Tibial nerve (tissue), 4 donors: ENCODE data around the gene RNASE12. TPM values are rescaled to one million over a fixed set of nuclear protein-coding genes. Genes with fewer than 3 reads are reported as not detected.

ENCODE experiments used
- DNase-seq, 2 donors: peaks; one replicate each; pipeline ENCODE4 v3.0.0-alpha.2; 2019; ENCODE audit warnings: low spot score in 2 of 2
- H3K27ac ChIP-seq, 4 donors: fragments of 200-600 bp; sonication (generic) in 3 of 4; one replicate each; pipeline ENCODE4 v1.5.1; 2017 to 2019; ENCODE audit warnings: mild to moderate bottlenecking in 1 of 4
- H3K27me3 ChIP-seq, 2 donors: fragments of 200-600 bp; sonication (generic) in 1 of 2; one replicate each; pipeline versions ENCODE4 v1.5.1 to v1.6.0; 2017 to 2019
- H3K36me3 ChIP-seq, 3 donors: fragments of 200-600 bp; sonication (generic); one replicate each; pipeline ENCODE4 v1.5.1; 2018 to 2019
- H3K4me1 ChIP-seq, 4 donors: fragments of 200-600 bp; sonication (generic) in 3 of 4; one replicate each; pipeline ENCODE4 v1.5.1; 2017 to 2019
- H3K4me3 ChIP-seq, 4 donors: fragments of 200-600 bp; sonication (generic) in 3 of 4; one replicate each; pipeline ENCODE4 v1.5.1; 2017 to 2019; ENCODE audit warnings: mild to moderate bottlenecking in 1 of 4, moderate library complexity in 1 of 4
- H3K9me3 ChIP-seq, 4 donors: fragments of 200-600 bp; sonication (generic) in 3 of 4; one replicate each; pipeline ENCODE4 v1.5.1; 2017 to 2019
- EP300 ChIP-seq, 2 donors: sonication (generic); formaldehyde crosslinking; IDR thresholded peaks; one replicate each; pipeline ENCODE4 v1.6.1; 2017; ENCODE audit warnings: antibody characterized with exemption in 2 of 2, mild to moderate bottlenecking in 1 of 2
- POLR2A ChIP-seq, 2 donors: fragments of 450-650 bp; IDR thresholded peaks; one replicate each; pipeline ENCODE4 v1.6.1; 2017; ENCODE audit warnings: antibody characterized with exemption in 2 of 2, mild to moderate bottlenecking in 2 of 2, moderate library complexity in 2 of 2
- WGBS, 2 donors: methylation state at CpG; one replicate each; pipeline ENCODE4 v1.1.5; 2018; 5-methylcytosine and 5-hydroxymethylcytosine counted together
- total RNA-seq, 4 donors: library from RNA; depleted of rRNA; stranded (reverse); fragments of >200 nt; gene quantifications; one replicate each; pipeline ENCODE4 v1.1.0, GENCODE V29; 2016
- TF ChIP-seq, protein P1 (sequence below), 5 experiments: fragments of 200-600 bp in 3 of 5; fragments of 450-650 bp in 2 of 5; sonication (generic) in 3 of 5; IDR thresholded peaks; one replicate each; pipeline ENCODE4 v1.5.1; 2016 to 2019; ENCODE audit warnings: antibody characterized with exemption in 5 of 5, mild to moderate bottlenecking in 3 of 5, moderate library complexity in 2 of 5

RNASE12 gene
- total RNA-seq, 4 donors from 2014 or later, result not detected

DNA sequence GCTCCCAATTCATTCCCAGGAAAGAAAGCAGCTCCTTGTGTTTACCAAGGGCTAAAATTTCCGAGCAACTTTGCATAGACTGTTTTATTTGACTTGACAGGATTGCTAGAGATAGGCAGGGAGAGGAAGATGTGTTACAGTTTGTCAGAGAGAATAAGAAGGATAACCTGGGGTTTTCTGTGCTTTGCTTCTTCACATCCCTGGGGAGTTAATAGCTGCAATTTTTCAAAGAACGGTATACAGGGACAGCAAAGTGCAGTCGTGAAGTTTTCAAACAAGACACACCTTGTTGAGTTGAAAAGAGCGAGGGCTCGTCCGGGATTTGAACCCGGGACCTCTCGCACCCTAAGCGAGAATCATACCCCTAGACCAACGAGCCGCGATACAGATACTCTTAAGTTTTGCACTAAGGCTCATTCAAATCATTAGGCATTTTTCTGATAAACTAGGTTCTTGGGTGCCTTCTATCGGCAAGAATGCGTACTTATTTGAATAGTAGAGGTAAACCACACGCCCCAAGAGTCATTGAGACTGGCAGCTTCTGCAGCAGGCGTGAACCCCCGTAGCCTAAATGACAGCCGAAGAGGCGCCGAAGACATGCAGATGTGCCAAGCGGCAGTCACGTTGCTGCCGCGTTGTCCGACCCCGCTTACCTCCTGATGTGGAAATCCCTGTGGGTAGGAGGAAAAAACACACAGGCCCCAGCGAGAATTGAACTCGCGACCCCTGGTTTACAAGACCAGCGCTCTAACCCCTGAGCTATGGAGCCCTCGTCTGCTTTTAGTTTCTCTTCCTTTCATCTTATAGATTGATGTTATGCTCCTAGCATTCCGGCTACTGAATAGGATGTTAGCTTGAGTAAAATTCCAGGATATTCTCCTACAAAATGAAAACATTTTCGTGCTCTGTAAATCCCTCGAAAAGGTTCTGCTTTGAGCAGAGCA, 22.2 kb upstream of the RNASE12 start:
- Histone ChIP-seq H3K36me3 (no peaks in the 10 kb centered on the region), H3K4me3 (peak overlapping the region; percentile 29 to 58 (median 52)), H3K9me3 (no peaks in the 10 kb centered on the region), H3K27ac (peak overlapping the region; percentile 53 to 89 (median 66)), H3K4me1 (peaks cover 0 to 48% (median 6%) of the 10 kb centered on the region in 4 donors), H3K27me3 (no peaks in the 10 kb centered on the region)
- peak; percentile 30 to 67 for TF ChIP-seq EP300 (IDR thresholded peaks at IDR 0.05)
- no peak for TF ChIP-seq POLR2A (IDR thresholded peaks at IDR 0.05)
- TF ChIP-seq, protein P1, sequence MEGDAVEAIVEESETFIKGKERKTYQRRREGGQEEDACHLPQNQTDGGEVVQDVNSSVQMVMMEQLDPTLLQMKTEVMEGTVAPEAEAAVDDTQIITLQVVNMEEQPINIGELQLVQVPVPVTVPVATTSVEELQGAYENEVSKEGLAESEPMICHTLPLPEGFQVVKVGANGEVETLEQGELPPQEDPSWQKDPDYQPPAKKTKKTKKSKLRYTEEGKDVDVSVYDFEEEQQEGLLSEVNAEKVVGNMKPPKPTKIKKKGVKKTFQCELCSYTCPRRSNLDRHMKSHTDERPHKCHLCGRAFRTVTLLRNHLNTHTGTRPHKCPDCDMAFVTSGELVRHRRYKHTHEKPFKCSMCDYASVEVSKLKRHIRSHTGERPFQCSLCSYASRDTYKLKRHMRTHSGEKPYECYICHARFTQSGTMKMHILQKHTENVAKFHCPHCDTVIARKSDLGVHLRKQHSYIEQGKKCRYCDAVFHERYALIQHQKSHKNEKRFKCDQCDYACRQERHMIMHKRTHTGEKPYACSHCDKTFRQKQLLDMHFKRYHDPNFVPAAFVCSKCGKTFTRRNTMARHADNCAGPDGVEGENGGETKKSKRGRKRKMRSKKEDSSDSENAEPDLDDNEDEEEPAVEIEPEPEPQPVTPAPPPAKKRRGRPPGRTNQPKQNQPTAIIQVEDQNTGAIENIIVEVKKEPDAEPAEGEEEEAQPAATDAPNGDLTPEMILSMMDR (IDR thresholded peaks at IDR 0.05), result peak; percentile 66 to 96 (median 74)
- peak; percentile 66 to 94 for DNase-seq
- 0 to 1% methylated on average over 34 of the region's 34 CpGs for whole genome bisulfite sequencing, 2 donors

DNA sequence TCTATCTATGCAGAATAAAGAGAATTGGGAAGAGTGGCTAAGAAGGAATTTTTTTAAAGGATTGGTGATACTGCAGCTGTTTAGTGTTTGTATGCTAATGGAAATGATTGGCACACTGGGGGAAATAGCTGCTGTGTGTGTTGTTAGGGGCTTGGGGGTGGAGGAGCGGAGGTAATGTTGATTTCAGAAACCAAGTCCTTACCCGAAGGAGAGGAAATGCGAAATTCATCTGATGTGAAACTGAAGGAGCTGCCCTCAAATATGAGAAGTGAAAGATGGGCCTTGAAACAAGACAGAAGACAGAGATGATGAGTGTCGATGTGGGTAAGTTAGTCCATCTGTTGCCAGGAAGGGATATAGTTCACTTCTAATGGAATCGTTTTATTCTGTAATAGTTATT, 21.2 kb upstream of the RNASE12 start:
- Histone ChIP-seq H3K36me3 (no peaks in the 10 kb centered on the region), H3K9me3 (no peaks in the 10 kb centered on the region), H3K27ac (peak overlapping the region in 2 of 4 donors; percentile 28 to 80), H3K27me3 (no peaks in the 10 kb centered on the region), H3K4me3 (no peak overlapping the region), H3K4me1 (peaks cover 0 to 53% (median 6%) of the 10 kb centered on the region in 4 donors)
- TF ChIP-seq EP300 (IDR thresholded peaks at IDR 0.05) (no peak), POLR2A (IDR thresholded peaks at IDR 0.05) (no peak)
- TF ChIP-seq, protein P1 (IDR thresholded peaks at IDR 0.05), result no peak
- WGBS, 2 donors, result 37 to 42% methylated on average over 5 of the region's 5 CpGs
- DNase-seq, result no peak

DNA sequence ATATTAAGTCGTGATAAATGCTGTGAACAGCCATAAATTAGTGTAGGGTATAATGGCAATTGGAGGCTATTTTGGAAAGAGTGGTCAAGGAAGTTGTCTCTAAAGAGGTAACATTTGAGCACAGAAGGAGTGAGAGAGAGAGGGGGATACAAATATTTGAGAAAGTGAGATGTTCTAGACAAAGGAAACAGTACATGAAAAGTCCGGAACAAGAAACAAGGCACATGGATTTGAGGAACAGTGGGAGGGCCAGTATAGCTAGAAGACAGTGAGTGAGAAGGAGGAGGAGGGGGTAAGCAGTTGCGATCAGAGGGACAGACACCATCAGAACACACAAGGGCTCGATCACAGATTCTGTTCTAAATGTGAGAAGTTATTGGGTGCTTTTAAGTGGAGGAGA, 20.1 kb upstream of the RNASE12 start:
- 49 to 59% methylated on average over 4 of the region's 4 CpGs for WGBS, 2 donors

DNA sequence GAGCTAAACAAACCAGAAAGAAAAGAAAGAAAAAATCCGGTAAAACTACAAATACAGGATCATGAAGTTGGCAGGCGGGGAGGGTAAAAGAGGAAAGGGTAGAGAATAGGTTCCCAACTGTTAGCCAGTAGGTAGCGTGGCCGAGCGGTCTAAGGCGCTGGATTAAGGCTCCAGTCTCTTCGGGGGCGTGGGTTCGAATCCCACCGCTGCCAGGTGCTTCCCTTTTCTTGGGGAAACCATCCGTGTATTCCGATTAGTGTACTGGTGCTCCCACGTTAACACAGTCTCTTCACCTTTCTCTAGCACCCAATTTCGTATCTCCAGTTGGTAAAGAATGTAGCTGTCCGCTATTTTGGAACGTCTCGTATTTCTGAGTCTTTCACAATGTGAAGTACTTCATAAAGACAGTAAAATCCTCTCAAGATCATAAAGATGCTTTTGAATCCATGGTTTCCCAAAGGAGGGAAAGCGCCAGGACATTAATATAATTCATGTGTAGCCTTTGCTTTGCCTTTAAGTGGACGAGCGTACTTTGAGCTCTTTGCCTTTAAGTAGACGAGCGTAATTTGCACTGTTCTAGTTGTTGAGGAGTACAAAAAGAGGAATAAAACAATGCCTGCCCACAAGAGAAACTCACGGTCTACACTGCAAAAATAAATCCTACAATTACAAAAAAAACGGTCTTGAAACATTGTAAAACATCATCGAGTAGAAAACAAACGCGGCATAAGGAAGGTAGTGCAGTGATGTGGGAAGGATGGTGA, 19.0 kb upstream of the RNASE12 start:
- WGBS, 2 donors, result 7% methylated on average over 27 of the region's 27 CpGs
- TF ChIP-seq POLR2A (IDR thresholded peaks at IDR 0.05) (no peak), EP300 (IDR thresholded peaks at IDR 0.05) (peak in 1 of 2 donors; percentile 8)
- TF ChIP-seq, protein P1 (IDR thresholded peaks at IDR 0.05), result no peak
- DNase-seq, result peak; percentile 64 to 87
- H3K36me3 ChIP-seq, result no peaks in the 10 kb centered on the region
- peak overlapping the region; percentile 56 to 75 (median 71) for H3K4me3 ChIP-seq
- peak overlapping the region; percentile 73 to 86 (median 75) for H3K27ac ChIP-seq
- peaks cover 0 to 51% (median 6%) of the 10 kb centered on the region in 4 donors for H3K4me1 ChIP-seq
- H3K27me3 ChIP-seq, result no peaks in the 10 kb centered on the region
- H3K9me3 ChIP-seq, result no peaks in the 10 kb centered on the region

More for the DNA sequence above, 20.1 kb upstream of the RNASE12 start:
- Histone ChIP-seq H3K27ac (no peak overlapping the region), H3K27me3 (no peaks in the 10 kb centered on the region), H3K4me1 (peaks cover 0 to 53% (median 6%) of the 10 kb centered on the region in 4 donors), H3K36me3 (no peaks in the 10 kb centered on the region), H3K4me3 (no peak overlapping the region), H3K9me3 (no peaks in the 10 kb centered on the region)
- no peak for DNase-seq
- TF ChIP-seq POLR2A (IDR thresholded peaks at IDR 0.05), result no peak
- no peak for TF ChIP-seq EP300 (IDR thresholded peaks at IDR 0.05)
- TF ChIP-seq, protein P1 (IDR thresholded peaks at IDR 0.05), result no peak
